SK-N-SH treated with all-trans-retinoic acid at 6 μM for 48 hours (cell line): ENCODE results near the gene STAG1.

Experiments
- BACH2 ChIP-seq: fragments of 250-450 bp; sonication (Bioruptor Pico); IDR thresholded peaks from 2 replicates; pipeline ENCODE4 v1.9.0; 2021; ENCODE audit warnings: mild to moderate bottlenecking, borderline replicate concordance
- GLIS3 ChIP-seq: fragments of 250-450 bp; sonication (Bioruptor Pico); IDR thresholded peaks from 2 replicates; pipeline ENCODE4 v1.5.0; 2020; ENCODE audit warnings: mild to moderate bottlenecking, moderate library complexity
- RARB ChIP-seq: fragments of 250-450 bp; sonication (Bioruptor Pico); IDR thresholded peaks from 2 replicates; pipeline ENCODE4 v1.8.0; 2021; ENCODE audit warnings: mild to moderate bottlenecking, moderate library complexity
- SNAI2 ChIP-seq: fragments of 250-450 bp; sonication (Bioruptor Pico); IDR thresholded peaks from 2 replicates; pipeline ENCODE4 v1.5.0; 2020; ENCODE audit warnings: mild to moderate bottlenecking, moderate library complexity
- TCF4 ChIP-seq: fragments of 250-450 bp; sonication (Bioruptor Pico); IDR thresholded peaks from 2 replicates; pipeline ENCODE4 v1.8.0; 2021; ENCODE audit warnings: mild to moderate bottlenecking, moderate library complexity, borderline replicate concordance
- ZFP30 ChIP-seq: fragments of 450-650 bp; formaldehyde crosslinking; IDR thresholded peaks from 2 replicates; pipeline ENCODE4 v1.5.0; 2022; ENCODE audit warnings: mild to moderate bottlenecking, moderate library complexity
- TF ChIP-seq, protein P1 (sequence below): fragments of 250-450 bp; sonication (Bioruptor Pico); IDR thresholded peaks from 2 replicates; pipeline ENCODE4 v1.8.0; 2020; ENCODE audit warnings: mild to moderate bottlenecking, moderate library complexity, borderline replicate concordance
- TF ChIP-seq, protein P2 (sequence below): fragments of 250-450 bp; sonication (Bioruptor Pico); IDR thresholded peaks from 2 replicates; pipeline ENCODE4 v1.5.1; 2020; ENCODE audit warnings: low read depth, mild to moderate bottlenecking, moderate library complexity

DNA sequence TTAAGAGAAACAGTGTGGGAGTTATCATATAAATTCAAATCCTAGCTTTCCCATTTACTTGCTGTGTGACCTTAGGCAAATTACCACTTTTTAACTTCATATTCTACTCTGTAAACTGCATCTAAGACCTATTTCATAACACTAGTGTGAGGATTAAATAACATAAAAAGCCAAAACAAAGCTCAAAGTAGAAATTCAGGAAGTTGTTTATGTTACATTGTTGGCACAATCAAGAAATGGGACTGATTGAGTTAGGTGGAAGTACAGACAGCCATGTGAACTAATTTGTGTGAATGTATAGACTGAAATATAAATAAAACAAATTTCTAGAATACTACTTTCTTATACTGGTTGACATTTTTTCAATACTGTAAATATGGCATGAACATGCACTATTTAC, 131.7 kb downstream of the STAG1 start:
- TF ChIP-seq TCF4 (CRISPR knock-in tag) (no peak), ZFP30 (no peak), BACH2 (no peak), SNAI2 (CRISPR knock-in tag) (no peak), GLIS3 (no peak), RARB (CRISPR knock-in tag) (no peak)
- TF ChIP-seq, protein P1, sequence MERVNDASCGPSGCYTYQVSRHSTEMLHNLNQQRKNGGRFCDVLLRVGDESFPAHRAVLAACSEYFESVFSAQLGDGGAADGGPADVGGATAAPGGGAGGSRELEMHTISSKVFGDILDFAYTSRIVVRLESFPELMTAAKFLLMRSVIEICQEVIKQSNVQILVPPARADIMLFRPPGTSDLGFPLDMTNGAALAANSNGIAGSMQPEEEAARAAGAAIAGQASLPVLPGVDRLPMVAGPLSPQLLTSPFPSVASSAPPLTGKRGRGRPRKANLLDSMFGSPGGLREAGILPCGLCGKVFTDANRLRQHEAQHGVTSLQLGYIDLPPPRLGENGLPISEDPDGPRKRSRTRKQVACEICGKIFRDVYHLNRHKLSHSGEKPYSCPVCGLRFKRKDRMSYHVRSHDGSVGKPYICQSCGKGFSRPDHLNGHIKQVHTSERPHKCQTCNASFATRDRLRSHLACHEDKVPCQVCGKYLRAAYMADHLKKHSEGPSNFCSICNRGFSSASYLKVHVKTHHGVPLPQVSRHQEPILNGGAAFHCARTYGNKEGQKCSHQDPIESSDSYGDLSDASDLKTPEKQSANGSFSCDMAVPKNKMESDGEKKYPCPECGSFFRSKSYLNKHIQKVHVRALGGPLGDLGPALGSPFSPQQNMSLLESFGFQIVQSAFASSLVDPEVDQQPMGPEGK (CRISPR knock-in tag), result no peak
- TF ChIP-seq, protein P2, sequence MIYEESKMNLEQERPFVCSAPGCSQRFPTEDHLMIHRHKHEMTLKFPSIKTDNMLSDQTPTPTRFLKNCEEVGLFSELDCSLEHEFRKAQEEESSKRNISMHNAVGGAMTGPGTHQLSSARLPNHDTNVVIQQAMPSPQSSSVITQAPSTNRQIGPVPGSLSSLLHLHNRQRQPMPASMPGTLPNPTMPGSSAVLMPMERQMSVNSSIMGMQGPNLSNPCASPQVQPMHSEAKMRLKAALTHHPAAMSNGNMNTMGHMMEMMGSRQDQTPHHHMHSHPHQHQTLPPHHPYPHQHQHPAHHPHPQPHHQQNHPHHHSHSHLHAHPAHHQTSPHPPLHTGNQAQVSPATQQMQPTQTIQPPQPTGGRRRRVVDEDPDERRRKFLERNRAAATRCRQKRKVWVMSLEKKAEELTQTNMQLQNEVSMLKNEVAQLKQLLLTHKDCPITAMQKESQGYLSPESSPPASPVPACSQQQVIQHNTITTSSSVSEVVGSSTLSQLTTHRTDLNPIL (CRISPR knock-in tag), result no peak
